Prostate gland (tissue), 2 donors: ENCODE results near the gene AP1S3. TPM values are rescaled to one million over a fixed set of nuclear protein-coding genes. Genes with fewer than 3 reads are reported as not detected.
"Not testable (repeated sequence)": the region's sequence is repeated elsewhere in the genome, so short reads cannot be mapped to it uniquely, and the experiment has no call there.

Experiments
- DNase-seq: peaks from one replicate; pipeline ENCODE4 v3.0.0-alpha.2; 2019; ENCODE audit warnings: low spot score
- H3K27ac ChIP-seq, 2 donors: fragments of 200-600 bp; sonication (generic); 2 replicates each; pipeline ENCODE4 v1.5.1; 2017 to 2019
- H3K27me3 ChIP-seq: fragments of 200-600 bp; sonication (generic); replicated peaks from 2 replicates; pipeline ENCODE4 v1.5.1; 2019; ENCODE audit not compliant: insufficient read depth
- H3K36me3 ChIP-seq, 2 donors: fragments of 200-600 bp; sonication (generic); 1 replicate in 1 of 2; 2 replicates in 1 of 2; pipeline versions ENCODE4 v1.5.1 to v1.8.1; 2017 to 2019
- H3K4me1 ChIP-seq: fragments of 200-600 bp; sonication (generic); replicated peaks from 2 replicates; pipeline ENCODE4 v1.5.1; 2019
- H3K4me3 ChIP-seq, 2 donors: fragments of 200-600 bp; sonication (generic); 2 replicates each; pipeline ENCODE4 v1.5.1; 2017 to 2019
- H3K9me3 ChIP-seq: fragments of 200-600 bp; sonication (generic); 2 replicates; pipeline ENCODE4 v1.5.1; 2017
- POLR2A ChIP-seq: fragments of 450-650 bp; IDR thresholded peaks from one replicate; pipeline ENCODE4 v1.6.1; 2016; ENCODE audit warnings: antibody characterized with exemption, mild to moderate bottlenecking
- POLR2AphosphoS5 ChIP-seq: sonication (generic); formaldehyde crosslinking; IDR thresholded peaks from one replicate; pipeline ENCODE4 v1.6.1; 2017; ENCODE audit warnings: antibody characterized with exemption
- WGBS: methylation state at CpG from one replicate; pipeline ENCODE4 v1.1.5; 2018; 5-methylcytosine and 5-hydroxymethylcytosine counted together
- intact Hi-C: fragments of 100-400 bp; cut with DNase I; formaldehyde crosslinking; loops from one replicate; pipeline ENCODE4 v1.14.2; 2022
- total RNA-seq, 2 donors: library from RNA; depleted of rRNA; stranded (reverse); fragments of >200 nt; gene quantifications; one replicate each; pipeline ENCODE4 v1.1.0, GENCODE V29; 2016
- TF ChIP-seq, protein P1 (sequence below), 4 experiments: fragments of 200-600 bp in 2 of 4; fragments of 450-650 bp in 2 of 4; sonication (generic) in 2 of 4; IDR thresholded peaks; 1 replicate in 3 of 4; 2 replicates in 1 of 4; pipeline ENCODE4 v1.5.1; 2016 to 2019; ENCODE audit warnings: antibody characterized with exemption in 4 of 4, mild to moderate bottlenecking in 2 of 4, moderate library complexity in 2 of 4

The AP1S3 gene
- total RNA-seq, 2 donors from 2014 or later = 2.7 to 7.7 TPM

GRCh38 chr2:223767341-223767740, 70.0 kb downstream of the AP1S3 start:
- H3K4me3 ChIP-seq = no peak overlapping the region
- no peak for DNase-seq
- no peaks in the 10 kb centered on the region for H3K4me1 ChIP-seq
- H3K27me3 ChIP-seq = no peaks in the 10 kb centered on the region
- no peaks in the 10 kb centered on the region for H3K36me3 ChIP-seq
- TF ChIP-seq POLR2AphosphoS5 (no peak), POLR2A (no peak)
- TF ChIP-seq, protein P1, sequence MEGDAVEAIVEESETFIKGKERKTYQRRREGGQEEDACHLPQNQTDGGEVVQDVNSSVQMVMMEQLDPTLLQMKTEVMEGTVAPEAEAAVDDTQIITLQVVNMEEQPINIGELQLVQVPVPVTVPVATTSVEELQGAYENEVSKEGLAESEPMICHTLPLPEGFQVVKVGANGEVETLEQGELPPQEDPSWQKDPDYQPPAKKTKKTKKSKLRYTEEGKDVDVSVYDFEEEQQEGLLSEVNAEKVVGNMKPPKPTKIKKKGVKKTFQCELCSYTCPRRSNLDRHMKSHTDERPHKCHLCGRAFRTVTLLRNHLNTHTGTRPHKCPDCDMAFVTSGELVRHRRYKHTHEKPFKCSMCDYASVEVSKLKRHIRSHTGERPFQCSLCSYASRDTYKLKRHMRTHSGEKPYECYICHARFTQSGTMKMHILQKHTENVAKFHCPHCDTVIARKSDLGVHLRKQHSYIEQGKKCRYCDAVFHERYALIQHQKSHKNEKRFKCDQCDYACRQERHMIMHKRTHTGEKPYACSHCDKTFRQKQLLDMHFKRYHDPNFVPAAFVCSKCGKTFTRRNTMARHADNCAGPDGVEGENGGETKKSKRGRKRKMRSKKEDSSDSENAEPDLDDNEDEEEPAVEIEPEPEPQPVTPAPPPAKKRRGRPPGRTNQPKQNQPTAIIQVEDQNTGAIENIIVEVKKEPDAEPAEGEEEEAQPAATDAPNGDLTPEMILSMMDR (IDR thresholded peaks at IDR 0.05) = no peak
- no peak overlapping the region for H3K27ac ChIP-seq
- H3K9me3 ChIP-seq = no peaks in the 10 kb centered on the region
- intact Hi-C loops = no loop called here

GRCh38 chr2:223765221-223765785, 72.1 kb downstream of the AP1S3 start:
- TF ChIP-seq, protein P1 (IDR thresholded peaks at IDR 0.05) = no peak
- TF ChIP-seq POLR2AphosphoS5 (no peak), POLR2A (no peak)
- intact Hi-C loops = no loop called here
- DNase-seq = no peak
- Histone ChIP-seq H3K36me3 (no peaks in the 10 kb centered on the region), H3K4me1 (no peaks in the 10 kb centered on the region), H3K9me3 (no peaks in the 10 kb centered on the region), H3K4me3 (no peak overlapping the region), H3K27me3 (no peaks in the 10 kb centered on the region), H3K27ac (no peak overlapping the region)
- WGBS = 67% methylated on average over 6 of the region's 6 CpGs

- no peaks in the 10 kb centered on the region for H3K36me3 ChIP-seq
- H3K9me3 ChIP-seq = no peaks in the 10 kb centered on the region
- TF ChIP-seq POLR2A (no peak), POLR2AphosphoS5 (no peak)
- TF ChIP-seq, protein P1 (IDR thresholded peaks at IDR 0.05) = no peak
- H3K4me1 ChIP-seq = no peaks in the 10 kb centered on the region
- DNase-seq = no peak
- no peak overlapping the region for H3K4me3 ChIP-seq
- WGBS = 94% methylated on average over 1 of the region's 1 CpG
- H3K27me3 ChIP-seq = no peaks in the 10 kb centered on the region
- intact Hi-C loops = no loop called here
- H3K27ac ChIP-seq = no peak overlapping the region
Measured at GRCh38 chr2:223764796-223765195, 72.6 kb downstream of the AP1S3 start.

DNA sequence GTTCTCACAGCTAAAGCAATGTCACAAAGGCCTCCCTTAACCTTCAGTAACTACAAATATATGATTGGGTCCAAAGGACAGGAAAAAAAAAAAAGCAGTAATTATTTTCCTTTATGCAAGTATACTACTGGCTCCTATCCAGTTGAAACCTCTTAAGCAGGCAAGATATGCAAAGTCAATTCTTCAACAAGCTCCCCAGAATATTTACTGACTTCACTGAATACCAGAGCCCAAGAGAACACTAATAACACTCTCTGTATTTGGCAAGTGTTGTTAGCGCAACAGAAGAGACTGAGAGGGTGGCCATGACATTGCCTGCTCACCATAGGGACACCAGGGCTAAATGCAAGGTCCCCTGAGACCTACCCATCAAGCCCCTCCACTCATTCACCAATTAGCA, 74.5 kb downstream of the AP1S3 start:
- H3K4me3 ChIP-seq = no peak overlapping the region
- H3K27ac ChIP-seq = no peak overlapping the region
- TF ChIP-seq POLR2A = no peak
- TF ChIP-seq, protein P1 (IDR thresholded peaks at IDR 0.05) = no peak
- TF ChIP-seq POLR2AphosphoS5 = no peak
- H3K4me1 ChIP-seq = no peaks in the 10 kb centered on the region
- no peaks in the 10 kb centered on the region for H3K36me3 ChIP-seq
- no peaks in the 10 kb centered on the region for H3K9me3 ChIP-seq
- DNase-seq = no peak
- no peaks in the 10 kb centered on the region for H3K27me3 ChIP-seq
- intact Hi-C loops = no loop called here
- WGBS = 82% methylated on average over 1 of the region's 1 CpG

DNA sequence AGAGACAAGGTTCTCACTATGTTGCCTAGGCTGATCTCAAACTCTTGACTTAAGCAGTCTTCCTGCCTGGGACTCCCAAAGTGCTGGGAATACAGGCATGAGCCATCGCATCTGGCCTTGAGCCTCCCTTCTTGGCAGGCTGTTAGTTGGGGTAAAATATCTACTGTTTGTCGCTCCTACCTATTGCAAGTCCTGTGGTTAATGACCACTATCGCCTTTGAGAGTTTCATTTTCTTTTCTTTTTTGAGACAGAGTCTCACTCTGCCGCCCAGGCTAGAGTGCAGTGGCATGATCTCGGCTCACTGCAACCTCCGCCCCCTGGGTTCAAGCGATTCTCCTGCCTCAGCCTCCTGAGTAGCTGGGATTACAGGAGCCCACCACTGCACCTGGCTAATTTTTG, 75.6 kb downstream of the AP1S3 start:
- H3K4me1 ChIP-seq, H3K27me3 ChIP-seq, DNase-seq, H3K36me3 ChIP-seq, H3K9me3 ChIP-seq, H3K4me3 ChIP-seq, H3K27ac ChIP-seq, intact Hi-C loops: not testable (repeated sequence)
- WGBS = 93% methylated on average over 7 of the region's 7 CpGs
